ENCODE measurements around the gene ADCY5.

Gene ADCY5

GRCh38 chr3:123258811-123259420 is 190.0 kb downstream of the ADCY5 start:
- Histone ChIP-seq H3K36me3 (ENCODE audit: control insufficient read depth in 2 of 2, insufficient read depth in 1 of 2, low read length in 2 of 2) (peaks cover 0 to 9% of the 10 kb centered on the region in 2 experiments; a peak in 1 of 3 replicates), H3K27ac (ENCODE audit: extremely low read depth, low read depth, low read length) (no peak overlapping the region), H3K4me1 (ENCODE audit: control insufficient read depth, insufficient read depth, low read length) (peaks cover 2% of the 10 kb centered on the region; the same call in 1 of the 2 replicates), H3K4me3 (ENCODE audit: low read depth, low read length) (no peak overlapping the region), H3K9me3 (ENCODE audit: control insufficient read depth, insufficient read depth, low read depth, low read length) (no peaks in the 10 kb centered on the region)
- ChIA-PET CTCF (interaction anchor here (0.6 to 1.6 kb wide), 6 partner anchors 15 to 851 kb away, joined by 3 to 6 read pairs (median 3); no protein-coding TSS in a partner anchor), POLR2A (no interaction called here)
- TF ChIP-seq YY1 (tag by site-specific recombination; IDR thresholded peaks at IDR 0.05) = no peak
- TF ChIP-seq ATF2 (tag by site-specific recombination; IDR thresholded peaks at IDR 0.05; ENCODE audit: low read depth) = no peak
- TF ChIP-seq IKZF3 (tag by site-specific recombination; IDR thresholded peaks at IDR 0.05) = no peak
- TF ChIP-seq, protein P1, sequence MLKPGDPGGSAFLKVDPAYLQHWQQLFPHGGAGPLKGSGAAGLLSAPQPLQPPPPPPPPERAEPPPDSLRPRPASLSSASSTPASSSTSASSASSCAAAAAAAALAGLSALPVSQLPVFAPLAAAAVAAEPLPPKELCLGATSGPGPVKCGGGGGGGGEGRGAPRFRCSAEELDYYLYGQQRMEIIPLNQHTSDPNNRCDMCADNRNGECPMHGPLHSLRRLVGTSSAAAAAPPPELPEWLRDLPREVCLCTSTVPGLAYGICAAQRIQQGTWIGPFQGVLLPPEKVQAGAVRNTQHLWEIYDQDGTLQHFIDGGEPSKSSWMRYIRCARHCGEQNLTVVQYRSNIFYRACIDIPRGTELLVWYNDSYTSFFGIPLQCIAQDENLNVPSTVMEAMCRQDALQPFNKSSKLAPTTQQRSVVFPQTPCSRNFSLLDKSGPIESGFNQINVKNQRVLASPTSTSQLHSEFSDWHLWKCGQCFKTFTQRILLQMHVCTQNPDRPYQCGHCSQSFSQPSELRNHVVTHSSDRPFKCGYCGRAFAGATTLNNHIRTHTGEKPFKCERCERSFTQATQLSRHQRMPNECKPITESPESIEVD (tag by site-specific recombination; IDR thresholded peaks at IDR 0.05) = peak; percentile 48; the same call in 1 of the 2 replicates
- no peak for TF ChIP-seq GLI4 (tag by site-specific recombination; IDR thresholded peaks at IDR 0.05)
- no peak for TF ChIP-seq ZNF837 (tag by site-specific recombination; IDR thresholded peaks at IDR 0.05)
- no peak for TF ChIP-seq TSHZ1 (tag by site-specific recombination; IDR thresholded peaks at IDR 0.05; ENCODE audit: borderline replicate concordance)
- TF ChIP-seq, protein P2, sequence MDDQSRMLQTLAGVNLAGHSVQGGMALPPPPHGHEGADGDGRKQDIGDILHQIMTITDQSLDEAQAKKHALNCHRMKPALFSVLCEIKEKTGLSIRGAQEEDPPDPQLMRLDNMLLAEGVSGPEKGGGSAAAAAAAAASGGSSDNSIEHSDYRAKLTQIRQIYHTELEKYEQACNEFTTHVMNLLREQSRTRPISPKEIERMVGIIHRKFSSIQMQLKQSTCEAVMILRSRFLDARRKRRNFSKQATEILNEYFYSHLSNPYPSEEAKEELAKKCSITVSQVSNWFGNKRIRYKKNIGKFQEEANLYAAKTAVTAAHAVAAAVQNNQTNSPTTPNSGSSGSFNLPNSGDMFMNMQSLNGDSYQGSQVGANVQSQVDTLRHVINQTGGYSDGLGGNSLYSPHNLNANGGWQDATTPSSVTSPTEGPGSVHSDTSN (CRISPR knock-in tag; IDR thresholded peaks at IDR 0.05) = no peak
- TF ChIP-seq SCRT2 (tag by site-specific recombination; IDR thresholded peaks at IDR 0.05) = no peak
- no peak for TF ChIP-seq GFI1B (tag by site-specific recombination; IDR thresholded peaks at IDR 0.05)
- no peak for TF ChIP-seq ZNF311 (tag by site-specific recombination; IDR thresholded peaks at IDR 0.05; ENCODE audit: borderline replicate concordance)
- no peak for TF ChIP-seq ZNF514 (tag by site-specific recombination; IDR thresholded peaks at IDR 0.05)
- TF ChIP-seq REPIN1 (tag by site-specific recombination; IDR thresholded peaks at IDR 0.05; ENCODE audit: low read depth) = no peak
- no peak for TF ChIP-seq ZNF23 (tag by site-specific recombination; IDR thresholded peaks at IDR 0.05; ENCODE audit: borderline replicate concordance)
- no peak for TF ChIP-seq SP7 (tag by site-specific recombination; IDR thresholded peaks at IDR 0.05)
- TF ChIP-seq KLF16 (tag by site-specific recombination; IDR thresholded peaks at IDR 0.05) = no peak
- TF ChIP-seq EGR2 (tag by site-specific recombination; IDR thresholded peaks at IDR 0.05; ENCODE audit: low read depth) = no peak
- TF ChIP-seq ZNF140 (tag by site-specific recombination; IDR thresholded peaks at IDR 0.05) = no peak
- TF ChIP-seq ZNF548 (tag by site-specific recombination; IDR thresholded peaks at IDR 0.05) = no peak
- TF ChIP-seq, protein P3, sequence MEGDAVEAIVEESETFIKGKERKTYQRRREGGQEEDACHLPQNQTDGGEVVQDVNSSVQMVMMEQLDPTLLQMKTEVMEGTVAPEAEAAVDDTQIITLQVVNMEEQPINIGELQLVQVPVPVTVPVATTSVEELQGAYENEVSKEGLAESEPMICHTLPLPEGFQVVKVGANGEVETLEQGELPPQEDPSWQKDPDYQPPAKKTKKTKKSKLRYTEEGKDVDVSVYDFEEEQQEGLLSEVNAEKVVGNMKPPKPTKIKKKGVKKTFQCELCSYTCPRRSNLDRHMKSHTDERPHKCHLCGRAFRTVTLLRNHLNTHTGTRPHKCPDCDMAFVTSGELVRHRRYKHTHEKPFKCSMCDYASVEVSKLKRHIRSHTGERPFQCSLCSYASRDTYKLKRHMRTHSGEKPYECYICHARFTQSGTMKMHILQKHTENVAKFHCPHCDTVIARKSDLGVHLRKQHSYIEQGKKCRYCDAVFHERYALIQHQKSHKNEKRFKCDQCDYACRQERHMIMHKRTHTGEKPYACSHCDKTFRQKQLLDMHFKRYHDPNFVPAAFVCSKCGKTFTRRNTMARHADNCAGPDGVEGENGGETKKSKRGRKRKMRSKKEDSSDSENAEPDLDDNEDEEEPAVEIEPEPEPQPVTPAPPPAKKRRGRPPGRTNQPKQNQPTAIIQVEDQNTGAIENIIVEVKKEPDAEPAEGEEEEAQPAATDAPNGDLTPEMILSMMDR (tag by site-specific recombination; IDR thresholded peaks at IDR 0.05) = peak; percentile 24; the same call in 1 of the 2 replicates
- no peak for TF ChIP-seq ZNF146 (tag by site-specific recombination; IDR thresholded peaks at IDR 0.05)
- TF ChIP-seq ZNF768 (tag by site-specific recombination; IDR thresholded peaks at IDR 0.05) = peak; percentile 71
- TF ChIP-seq ZNF362 (tag by site-specific recombination; IDR thresholded peaks at IDR 0.05) = 0 out of 2 replicates have a peak, but pooled peaks have one; percentile 49
- TF ChIP-seq ZNF530 (tag by site-specific recombination; IDR thresholded peaks at IDR 0.05; ENCODE audit: low read depth) = no peak
- peak; percentile 69 for TF ChIP-seq ZNF654 (tag by site-specific recombination; IDR thresholded peaks at IDR 0.05; ENCODE audit: low read depth)
- TF ChIP-seq BCL11B (tag by site-specific recombination; IDR thresholded peaks at IDR 0.05; ENCODE audit: low read depth) = no peak
- peak; percentile 21; the same call in 1 of the 2 replicates for TF ChIP-seq GLIS1 (tag by site-specific recombination; IDR thresholded peaks at IDR 0.05)
- peak; percentile 34; the same call in 1 of the 2 replicates for TF ChIP-seq ZNF660 (tag by site-specific recombination; IDR thresholded peaks at IDR 0.05)
